Lung (tissue), 12 donors: ENCODE results near the gene DPP9. TPM values are rescaled to one million over a fixed set of nuclear protein-coding genes. Genes with fewer than 3 reads are reported as not detected.

Experiments
- ATAC-seq: fragments of 200-7000 bp; cut with Tn5 transposase; one replicate; pipeline ENCODE4 v1.9.1; 2020; ENCODE audit warnings: moderate number of reproducible peaks; ENCODE audit not compliant: insufficient read depth, low FRiP score
- DNase-seq, 3 donors: peaks; one replicate each; pipeline ENCODE4 v3.0.0-alpha.2; 2013 to 2017
- H3K27ac ChIP-seq, 2 donors: one replicate each; pipeline ENCODE4 v1.5.1; 2013; ENCODE audit warnings: mild to moderate bottlenecking in 2 of 2, moderate library complexity in 2 of 2, control low read depth in 1 of 2, inconsistent platforms in 1 of 2, low read depth in 1 of 2, low read length in 1 of 2
- H3K27me3 ChIP-seq, 3 donors: one replicate each; pipeline ENCODE4 v1.5.1; 2013; ENCODE audit warnings: low read length in 2 of 3; ENCODE audit not compliant: control insufficient read depth in 3 of 3, insufficient read depth in 3 of 3
- H3K36me3 ChIP-seq, 4 donors: one replicate each; pipeline ENCODE4 v1.5.1; 2013; ENCODE audit warnings: low read length in 4 of 4, mild to moderate bottlenecking in 1 of 4, moderate library complexity in 1 of 4; ENCODE audit not compliant: control insufficient read depth in 4 of 4, insufficient read depth in 4 of 4
- H3K4me1 ChIP-seq, 5 donors: one replicate each; pipeline ENCODE4 v1.5.1; 2013; ENCODE audit warnings: low read length in 5 of 5, mild to moderate bottlenecking in 2 of 5, moderate library complexity in 1 of 5; ENCODE audit not compliant: control insufficient read depth in 5 of 5, insufficient read depth in 5 of 5
- H3K4me3 ChIP-seq: one replicate; pipeline ENCODE4 v1.5.1; 2013; ENCODE audit warnings: mild to moderate bottlenecking, control low read depth, moderate library complexity
- H3K9ac ChIP-seq, 2 donors: one replicate each; pipeline ENCODE4 v1.5.1; 2013; ENCODE audit warnings: low read length in 2 of 2, control low read depth in 1 of 2; ENCODE audit not compliant: insufficient read depth in 1 of 2
- H3K9me3 ChIP-seq, 4 donors: one replicate each; pipeline ENCODE4 v1.5.1; 2013; ENCODE audit warnings: low read length in 3 of 4, mild to moderate bottlenecking in 1 of 4, moderate library complexity in 1 of 4; ENCODE audit not compliant: control insufficient read depth in 4 of 4, insufficient read depth in 3 of 4
- CTCF ChIP-seq: IDR thresholded peaks from 2 replicates; pipeline ENCODE4 v1.5.1; 2012; ENCODE audit warnings: mild to moderate bottlenecking; ENCODE audit errors: control extremely low read depth, extremely low read depth
- WGBS, 2 donors: extraction: QIAGEN DNeasy Blood & Tissue Kit; methylation state at CpG; one replicate each; pipeline ENCODE4 v1.1.7; 2013; 5-methylcytosine and 5-hydroxymethylcytosine counted together
- polyA plus RNA-seq, 2 donors: library from polyadenylated mRNA; stranded (reverse); fragments of 200-250 nt; gene quantifications; one replicate each; pipeline ENCODE4 v1.2.1, GENCODE V29; 2013
- total RNA-seq, 2 donors: library from RNA; depleted of rRNA in 1 of 2; stranded (reverse); fragments of >200 nt in 1 of 2; gene quantifications; one replicate each; pipeline ENCODE4 v1.2.1, GENCODE V29; 2014 to 2021
- donor health status: control.
- donor health status: control.
- donor health status: Bipolar disorder and iron deficiency.
- donor health status: healthy.
- donor health status: DM: yes; HTN: yes; CAD: no.

Gene DPP9
- total and polyA plus RNA-seq, 4 donors: 33.2 to 95.5 (median 43.9) TPM

GRCh38 chr19:4678881-4679790 is 44.5 kb downstream of the DPP9 start:
- Histone ChIP-seq H3K36me3 (peaks cover 0 to 62% (median 7%) of the 10 kb centered on the region in 4 donors), H3K27ac (no peak overlapping the region), H3K9ac (no peak overlapping the region), H3K9me3 (no peaks in the 10 kb centered on the region), H3K4me1 (no peaks in the 10 kb centered on the region), H3K27me3 (no peaks in the 10 kb centered on the region), H3K4me3 (no peak overlapping the region)
- ATAC-seq: no peak
- TF ChIP-seq CTCF: no peak
- DNase-seq: peak in 1 of 3 donors; percentile 44
- 82% methylated on average over 34 of the region's 34 CpGs for WGBS, 2 donors

- Histone ChIP-seq H3K9me3 (no peaks in the 10 kb centered on the region), H3K4me1 (no peaks in the 10 kb centered on the region), H3K27me3 (no peaks in the 10 kb centered on the region), H3K9ac (no peak overlapping the region), H3K36me3 (peaks cover 0 to 42% (median 3%) of the 10 kb centered on the region in 4 donors), H3K27ac (no peak overlapping the region), H3K4me3 (no peak overlapping the region)
- no peak for DNase-seq
- 71 to 72% methylated on average over 17 of the region's 17 CpGs for WGBS, 2 donors
- TF ChIP-seq CTCF: no peak
- peak; percentile 25 for ATAC-seq
Observed at GRCh38 chr19:4676955-4677731, 46.5 kb downstream of the DPP9 start.

- Histone ChIP-seq H3K4me3 (no peak overlapping the region), H3K27ac (no peak overlapping the region), H3K9ac (no peak overlapping the region), H3K36me3 (peaks cover 0 to 34% (median under 1%) of the 10 kb centered on the region in 4 donors), H3K27me3 (no peaks in the 10 kb centered on the region), H3K4me1 (no peaks in the 10 kb centered on the region), H3K9me3 (no peaks in the 10 kb centered on the region)
- no peak for ATAC-seq
- no peak for TF ChIP-seq CTCF
- DNase-seq: no peak
- WGBS, 2 donors: 95 to 96% methylated on average over 15 to 16 of the region's 16 CpGs
Observed at GRCh38 chr19:4675346-4675745, 48.3 kb downstream of the DPP9 start.
